Skeletal muscle tissue (tissue), 4 donors: ENCODE results near the gene BPHL. TPM values are rescaled to one million over a fixed set of nuclear protein-coding genes. Genes with fewer than 3 reads are reported as not detected.
"Not testable (repeated sequence)": the region's sequence is repeated elsewhere in the genome, so short reads cannot be mapped to it uniquely, and the experiment has no call there.

Source experiments
- H3K27ac ChIP-seq: one replicate; pipeline ENCODE4 v1.7.0; 2013; ENCODE audit warnings: mild to moderate bottlenecking, low read depth, low read length, inconsistent platforms
- H3K27me3 ChIP-seq, 3 donors: one replicate each; pipeline ENCODE4 v1.7.0; 2013; ENCODE audit warnings: low read length in 3 of 3; ENCODE audit not compliant: control insufficient read depth in 3 of 3, insufficient read depth in 3 of 3
- H3K36me3 ChIP-seq, 3 donors: one replicate each; pipeline ENCODE4 v1.7.0; 2013; ENCODE audit warnings: low read length in 3 of 3; ENCODE audit not compliant: control insufficient read depth in 3 of 3, insufficient read depth in 3 of 3
- H3K4me1 ChIP-seq, 3 donors: one replicate each; pipeline ENCODE4 v1.7.0; 2013; ENCODE audit warnings: low read length in 3 of 3, mild to moderate bottlenecking in 3 of 3; ENCODE audit not compliant: control insufficient read depth in 3 of 3, insufficient read depth in 3 of 3
- H3K4me3 ChIP-seq, 3 donors: one replicate each; pipeline ENCODE4 v1.7.0; 2013; ENCODE audit warnings: low read length in 3 of 3
- H3K9ac ChIP-seq, 3 donors: one replicate each; pipeline ENCODE4 v1.7.0; 2013; ENCODE audit warnings: low read length in 3 of 3, mild to moderate bottlenecking in 3 of 3, moderate library complexity in 2 of 3, low read depth in 1 of 3
- H3K9me3 ChIP-seq, 3 donors: one replicate each; pipeline ENCODE4 v1.7.0; 2013; ENCODE audit warnings: low read length in 3 of 3; ENCODE audit not compliant: control insufficient read depth in 3 of 3
- total RNA-seq: library from RNA; depleted of rRNA; stranded (reverse); fragments of >200 nt; gene quantifications from one replicate; pipeline ENCODE4 v1.2.3, GENCODE V29; 2014
- donor health status: Osteomylitis.

The BPHL gene
- total RNA-seq, 1 donor from 2014 or later = 17.7 TPM

- not testable (repeated sequence) for H3K27me3 ChIP-seq, H3K9ac ChIP-seq, H3K4me3 ChIP-seq, H3K4me1 ChIP-seq, H3K27ac ChIP-seq, H3K9me3 ChIP-seq, H3K36me3 ChIP-seq
Measured at GRCh38 chr6:3173636-3174089, 55.2 kb downstream of the BPHL start.

GRCh38 chr6:3175715-3176402, 57.3 kb downstream of the BPHL start:
- Histone ChIP-seq H3K9me3 (no peaks in the 10 kb centered on the region), H3K4me1 (peaks cover 0 to 4% (median 0%) of the 10 kb centered on the region in 3 donors), H3K9ac (no peak overlapping the region), H3K36me3 (no peaks in the 10 kb centered on the region), H3K27me3 (no peaks in the 10 kb centered on the region), H3K4me3 (no peak overlapping the region), H3K27ac (no peak overlapping the region)

- H3K4me3 ChIP-seq = no peak overlapping the region
- H3K27ac ChIP-seq = no peak overlapping the region
- no peak overlapping the region for H3K9ac ChIP-seq
- no peaks in the 10 kb centered on the region for H3K36me3 ChIP-seq
- peaks cover 0 to 4% (median 0%) of the 10 kb centered on the region in 3 donors for H3K4me1 ChIP-seq
- H3K9me3 ChIP-seq = no peaks in the 10 kb centered on the region
- H3K27me3 ChIP-seq = no peaks in the 10 kb centered on the region
Measured at GRCh38 chr6:3176562-3177355, 58.2 kb downstream of the BPHL start.

- H3K4me3 ChIP-seq, H3K27ac ChIP-seq, H3K4me1 ChIP-seq, H3K9me3 ChIP-seq, H3K9ac ChIP-seq, H3K36me3 ChIP-seq, H3K27me3 ChIP-seq: not testable (repeated sequence)
Measured at GRCh38 chr6:3178666-3179065, 60.2 kb downstream of the BPHL start.

GRCh38 chr6:3179945-3180344, 61.4 kb downstream of the BPHL start:
- H3K4me3 ChIP-seq, H3K27me3 ChIP-seq, H3K4me1 ChIP-seq, H3K36me3 ChIP-seq, H3K9ac ChIP-seq, H3K27ac ChIP-seq, H3K9me3 ChIP-seq: not testable (repeated sequence)

- H3K4me1 ChIP-seq = peaks cover 0 to 4% (median 0%) of the 10 kb centered on the region in 3 donors
- no peak overlapping the region for H3K9ac ChIP-seq
- no peak overlapping the region for H3K4me3 ChIP-seq
- no peaks in the 10 kb centered on the region for H3K36me3 ChIP-seq
- H3K27me3 ChIP-seq = no peaks in the 10 kb centered on the region
- no peaks in the 10 kb centered on the region for H3K9me3 ChIP-seq
- no peak overlapping the region for H3K27ac ChIP-seq
Measured at GRCh38 chr6:3181105-3181504, 62.6 kb downstream of the BPHL start.

GRCh38 chr6:3183066-3183465, 64.6 kb downstream of the BPHL start:
- H3K27ac ChIP-seq = no peak overlapping the region
- no peaks in the 10 kb centered on the region for H3K9me3 ChIP-seq
- no peaks in the 10 kb centered on the region for H3K27me3 ChIP-seq
- H3K9ac ChIP-seq = no peak overlapping the region
- H3K36me3 ChIP-seq = no peaks in the 10 kb centered on the region
- H3K4me1 ChIP-seq = no peaks in the 10 kb centered on the region
- H3K4me3 ChIP-seq = no peak overlapping the region

- no peaks in the 10 kb centered on the region for H3K27me3 ChIP-seq
- no peaks in the 10 kb centered on the region for H3K4me1 ChIP-seq
- no peak overlapping the region for H3K4me3 ChIP-seq
- H3K36me3 ChIP-seq = no peaks in the 10 kb centered on the region
- no peak overlapping the region for H3K27ac ChIP-seq
- H3K9ac ChIP-seq = no peak overlapping the region
- H3K9me3 ChIP-seq = peaks cover 0 to 2% (median 0%) of the 10 kb centered on the region in 3 donors
Measured at GRCh38 chr6:3186974-3187382, 68.5 kb downstream of the BPHL start.

- Histone ChIP-seq H3K9me3 (peaks cover 0 to 2% (median 0%) of the 10 kb centered on the region in 3 donors), H3K4me3 (no peak overlapping the region), H3K9ac (no peak overlapping the region), H3K4me1 (no peaks in the 10 kb centered on the region), H3K36me3 (no peaks in the 10 kb centered on the region), H3K27ac (no peak overlapping the region), H3K27me3 (no peaks in the 10 kb centered on the region)
Measured at GRCh38 chr6:3188262-3188661, 69.8 kb downstream of the BPHL start.

- H3K27me3 ChIP-seq, H3K9me3 ChIP-seq, H3K27ac ChIP-seq, H3K4me3 ChIP-seq, H3K36me3 ChIP-seq, H3K9ac ChIP-seq, H3K4me1 ChIP-seq: not testable (repeated sequence)
Measured at GRCh38 chr6:3189192-3189591, 70.7 kb downstream of the BPHL start.
